HepG2 (cell line): Measurements from ENCODE around the gene GGA3. TPM values are rescaled to one million over a fixed set of nuclear protein-coding genes. Genes with fewer than 3 reads are reported as not detected.

Experiments used
- CENPX ChIP-seq: sonication (generic); formaldehyde crosslinking; IDR thresholded peaks from 2 replicates; pipeline ENCODE4 v1.9.0; 2021; ENCODE audit warnings: mild to moderate bottlenecking, missing genetic modification reagents, moderate library complexity
- CREB1 ChIP-seq, 2 experiments: fragments of 450-650 bp in 1 of 2; IDR thresholded peaks; 2 replicates each; pipeline ENCODE4 v1.6.1; 2016 to 2017; ENCODE audit warnings: control low read depth in 1 of 2, mild to moderate bottlenecking in 1 of 2, missing compliant biosample characterization in 1 of 2, missing genetic modification characterization in 1 of 2
- JUN ChIP-seq: sonication (generic); formaldehyde crosslinking; IDR thresholded peaks from 2 replicates; pipeline ENCODE4 v1.4.0; 2020; ENCODE audit warnings: mild to moderate bottlenecking, missing genetic modification reagents
- KAT2B ChIP-seq: fragments of 150-350 bp; IDR thresholded peaks from 2 replicates; pipeline ENCODE4 v1.6.1; 2014; ENCODE audit warnings: low read depth, low read length, borderline replicate concordance
- KAT7 ChIP-seq: IDR thresholded peaks from 2 replicates; pipeline ENCODE4 v1.6.1; 2018; ENCODE audit warnings: borderline replicate concordance, missing compliant biosample characterization
- KLF9 ChIP-seq: IDR thresholded peaks from 2 replicates; pipeline ENCODE4 v1.6.1; 2016; ENCODE audit warnings: low read depth
- MAFK ChIP-seq, 2 experiments: IDR thresholded peaks in 1 of 2; conservative IDR thresholded peaks in 1 of 2; 2 replicates each; pipeline ENCODE4 v1.6.1; 2011; ENCODE audit warnings: improper control_type of control experiment in 2 of 2, low read length in 2 of 2
- MED13 ChIP-seq: sonication (generic); formaldehyde crosslinking; IDR thresholded peaks from 2 replicates; pipeline ENCODE4 v1.5.0; 2020; ENCODE audit warnings: missing genetic modification reagents
- POLR2AphosphoS5 ChIP-seq: IDR thresholded peaks from 2 replicates; pipeline ENCODE4 v1.6.1; 2012; ENCODE audit warnings: low read depth, low read length
- SP4 ChIP-seq: sonication (generic); formaldehyde crosslinking; IDR thresholded peaks from 2 replicates; pipeline ENCODE4 v1.8.1; 2023; ENCODE audit warnings: mild to moderate bottlenecking, missing genetic modification reagents
- TFDP2 ChIP-seq: sonication (generic); formaldehyde crosslinking; IDR thresholded peaks from 2 replicates; pipeline ENCODE4 v1.4.0; 2020; ENCODE audit warnings: missing genetic modification reagents
- TP53 ChIP-seq: sonication (generic); formaldehyde crosslinking; conservative IDR thresholded peaks from 2 replicates; pipeline ENCODE4 v1.4.0; 2020; ENCODE audit warnings: missing genetic modification reagents
- ZNF513 ChIP-seq: sonication (generic); formaldehyde crosslinking; conservative IDR thresholded peaks from 2 replicates; pipeline ENCODE4 v1.5.0; 2020; ENCODE audit warnings: missing genetic modification reagents
- ZNF574 ChIP-seq: sonication (generic); formaldehyde crosslinking; IDR thresholded peaks from 2 replicates; pipeline ENCODE4 v1.4.0; 2020; ENCODE audit warnings: missing genetic modification reagents
- ZNF761 ChIP-seq: sonication (generic); formaldehyde crosslinking; conservative IDR thresholded peaks from 2 replicates; pipeline ENCODE4 v1.4.0; 2020; ENCODE audit warnings: mild to moderate bottlenecking, missing genetic modification reagents
- ZNF841 ChIP-seq: sonication (generic); formaldehyde crosslinking; IDR thresholded peaks from 2 replicates; pipeline ENCODE4 v1.8.1; 2023; ENCODE audit warnings: missing genetic modification reagents, borderline replicate concordance
- ZSCAN25 ChIP-seq: sonication (generic); formaldehyde crosslinking; IDR thresholded peaks from 2 replicates; pipeline ENCODE4 v1.8.0; 2022; ENCODE audit warnings: mild to moderate bottlenecking, missing genetic modification reagents
- ZXDC ChIP-seq: sonication (generic); formaldehyde crosslinking; IDR thresholded peaks from 2 replicates; pipeline ENCODE4 v1.5.0; 2020; ENCODE audit warnings: mild to moderate bottlenecking, missing genetic modification reagents
- polyA plus RNA-seq, 8 experiments: library from polyadenylated mRNA; depleted of rRNA in 3 of 8; stranded (reverse) in 7 of 8; unstranded in 1 of 8; fragments of >200 nt; fragmentation: Illumina TruSeq in 4 of 8; extraction: Trizol in 4 of 8; gene quantifications; 2 replicates each; pipeline versions ENCODE4 v1.2.1 to v1.2.3, GENCODE V29; 2011 to 2016; ENCODE audit warnings: low read depth in 4 of 8, missing spikeins in 1 of 8, mixed read lengths in 1 of 8; ENCODE audit not compliant: insufficient read depth in 1 of 8
- total RNA-seq, 5 experiments: library from RNA; depleted of rRNA; stranded (reverse); fragments of >200 nt; fragmentation: Illumina TruSeq; extraction: Trizol; gene quantifications; 2 replicates each; pipeline ENCODE4 v1.2.3, GENCODE V29; 2016; ENCODE audit warnings: low read depth in 1 of 5
- TF ChIP-seq, protein P1 (sequence below): sonication (generic); formaldehyde crosslinking; conservative IDR thresholded peaks from 2 replicates; pipeline ENCODE4 v1.4.0; 2020; ENCODE audit warnings: missing genetic modification reagents

GGA3 gene
- total and polyA plus RNA-seq, 2 of the 13 experiments (the other 11 are each of a cell fraction or from before 2014, with no cell fraction given): 28.4 to 43.7 TPM

GRCh38 chr17:75267411-75268232 lies 6.2 kb upstream of the GGA3 start (continued):
- TF ChIP-seq ZXDC (no peak), ZNF761 (0 out of 2 replicates have a peak, but pooled peaks have one; percentile 47), MAFK (conservative IDR thresholded peaks at IDR 0.05 in 1 of 2, IDR thresholded peaks at IDR 0.05 in 1 of 2; ENCODE audit: low read length in 2 of 2) (no peak), ZNF574 (CRISPR knock-in tag) (peak; percentile 99), TP53 (CRISPR knock-in tag) (no peak), KLF9 (CRISPR knock-in tag) (peak; percentile 69; the same call in 1 of the 2 replicates), KAT2B (no peak), KAT7 (CRISPR knock-in tag) (peak; percentile 46; the same call in 1 of the 2 replicates), ZNF841 (CRISPR knock-in tag) (no peak), TFDP2 (peak; percentile 39; the same call in 1 of the 2 replicates), ZNF513 (no peak), CREB1 (IDR thresholded peaks at IDR 0.05) (no peak), CREB1 (CRISPR knock-in tag; IDR thresholded peaks at IDR 0.05) (no peak), SP4 (CRISPR knock-in tag) (peak; percentile 58; the same call in 1 of the 2 replicates), JUN (no peak), ZSCAN25 (CRISPR knock-in tag) (no peak; the same call in 1 of the 2 replicates), POLR2AphosphoS5 (peak; percentile 46; the same call in 1 of the 2 replicates), CENPX (no peak), MED13 (CRISPR knock-in tag) (no peak)
- TF ChIP-seq, protein P1, sequence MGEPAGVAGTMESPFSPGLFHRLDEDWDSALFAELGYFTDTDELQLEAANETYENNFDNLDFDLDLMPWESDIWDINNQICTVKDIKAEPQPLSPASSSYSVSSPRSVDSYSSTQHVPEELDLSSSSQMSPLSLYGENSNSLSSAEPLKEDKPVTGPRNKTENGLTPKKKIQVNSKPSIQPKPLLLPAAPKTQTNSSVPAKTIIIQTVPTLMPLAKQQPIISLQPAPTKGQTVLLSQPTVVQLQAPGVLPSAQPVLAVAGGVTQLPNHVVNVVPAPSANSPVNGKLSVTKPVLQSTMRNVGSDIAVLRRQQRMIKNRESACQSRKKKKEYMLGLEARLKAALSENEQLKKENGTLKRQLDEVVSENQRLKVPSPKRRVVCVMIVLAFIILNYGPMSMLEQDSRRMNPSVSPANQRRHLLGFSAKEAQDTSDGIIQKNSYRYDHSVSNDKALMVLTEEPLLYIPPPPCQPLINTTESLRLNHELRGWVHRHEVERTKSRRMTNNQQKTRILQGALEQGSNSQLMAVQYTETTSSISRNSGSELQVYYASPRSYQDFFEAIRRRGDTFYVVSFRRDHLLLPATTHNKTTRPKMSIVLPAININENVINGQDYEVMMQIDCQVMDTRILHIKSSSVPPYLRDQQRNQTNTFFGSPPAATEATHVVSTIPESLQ (CRISPR knock-in tag): no peak
